GM19468 (cell line): ENCODE measurements around the gene NAPEPLD.
"Not testable (repeated sequence)": the region's sequence is repeated elsewhere in the genome, so short reads cannot be mapped to it uniquely, and the experiment has no call there.

Experiments
- ATAC-seq: cut with Tn5 transposase; IDR thresholded peaks from one replicate; pipeline ENCODE4 v1.9.1; 2021; ENCODE audit warnings: mild to moderate bottlenecking, moderate library complexity, moderate number of reproducible peaks; ENCODE audit not compliant: unreplicated experiment; ENCODE audit errors: extremely low read depth

The NAPEPLD gene

GRCh38 chr7:103074519-103075336, 74.2 kb downstream of the NAPEPLD start, which contains the start of the genes ARMC10 and FBXL13:
TSS of gene ARMC10 (plus strand) at chr7:103075140. CDS start at chr7:103075273, 133 bp downstream.
TSS of gene FBXL13 (minus strand) at chr7:103074796.
- peak; percentile 86 for ATAC-seq

DNA sequence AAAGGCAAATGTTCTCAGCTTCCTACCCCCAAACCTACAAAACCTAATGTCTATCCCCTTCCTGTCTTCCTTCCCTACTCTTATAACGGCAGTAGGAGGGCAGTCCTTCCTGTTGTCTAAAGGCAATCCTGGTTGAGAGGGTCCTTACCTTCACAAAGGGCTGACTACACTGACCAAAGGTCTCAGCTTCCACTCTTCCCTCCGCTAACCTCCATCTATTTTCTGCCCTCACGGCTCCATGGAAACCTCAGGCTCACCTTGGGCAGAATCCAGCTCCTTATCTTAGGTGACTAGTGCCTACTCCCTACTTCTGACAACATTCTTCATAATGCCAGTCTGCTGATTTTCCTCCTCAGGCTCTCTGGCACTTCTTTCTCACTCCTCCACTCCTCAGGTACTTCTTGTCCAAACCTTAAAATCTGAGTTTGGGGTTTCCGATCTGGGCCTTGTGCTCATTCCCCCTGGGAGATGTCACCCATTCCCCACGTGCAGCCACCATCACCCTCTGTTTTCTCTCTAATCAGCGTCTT, 74.8 kb downstream of the NAPEPLD start:
- ATAC-seq, result no peak

DNA sequence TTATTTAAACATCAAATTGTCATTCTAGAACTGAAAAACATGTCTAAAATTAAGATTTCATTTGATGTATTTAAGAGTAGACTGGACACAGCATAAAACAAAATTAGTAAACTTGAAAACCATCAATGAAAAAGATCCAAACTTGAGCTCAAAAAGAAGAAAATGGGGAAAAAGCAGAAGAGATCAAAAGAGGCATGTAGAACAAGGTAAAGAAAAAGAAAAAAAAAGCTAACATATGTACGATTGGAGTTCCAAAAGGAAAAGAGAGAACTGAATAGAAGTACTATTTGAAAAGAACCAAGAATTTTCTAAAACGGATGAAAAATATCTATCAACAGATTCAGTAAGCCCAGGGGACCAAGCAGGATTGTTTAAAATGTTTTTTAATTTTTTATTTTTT, 77.9 kb downstream of the NAPEPLD start:
- ATAC-seq, result no peak

GRCh38 chr7:103068414-103069403, 80.2 kb downstream of the NAPEPLD start:
- ATAC-seq, result no peak

DNA sequence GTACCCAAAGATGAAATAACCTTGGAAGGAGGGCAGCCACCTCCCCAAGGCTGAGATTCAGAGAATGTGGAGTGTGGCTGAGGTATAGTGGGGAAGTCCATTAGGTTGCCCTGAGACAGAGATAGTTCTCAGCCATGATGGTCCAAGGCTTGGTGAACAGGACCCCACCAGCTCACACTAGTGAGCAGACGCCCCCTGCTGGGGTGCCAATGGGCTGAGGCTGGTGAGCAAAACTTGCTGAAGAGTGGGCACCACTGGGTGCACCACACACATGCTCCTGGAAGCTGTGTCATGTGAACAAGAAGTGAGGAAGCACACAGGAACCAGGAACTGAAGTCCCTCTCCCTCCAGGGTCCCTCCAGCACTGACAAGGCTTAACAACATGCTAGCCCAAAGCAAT, 83.2 kb downstream of the NAPEPLD start:
- no peak for ATAC-seq

- no peak for ATAC-seq
Measured at GRCh38 chr7:103063895-103064294, 85.0 kb downstream of the NAPEPLD start.

GRCh38 chr7:103059471-103059870, 89.4 kb downstream of the NAPEPLD start:
- ATAC-seq, result no peak

GRCh38 chr7:103058122-103058521, 90.8 kb downstream of the NAPEPLD start:
- ATAC-seq, result no peak

GRCh38 chr7:103056006-103056405, 92.9 kb downstream of the NAPEPLD start:
- not testable (repeated sequence) for ATAC-seq

GRCh38 chr7:103051519-103051918, 97.4 kb downstream of the NAPEPLD start:
- no peak for ATAC-seq
